ENCODE results near the gene MIDN. TPM values are rescaled to one million over a fixed set of nuclear protein-coding genes. Genes with fewer than 3 reads are reported as not detected.

Gene MIDN
- total and polyA plus RNA-seq, 2 of the 4 experiments (the other 2 are of a cell fraction): 2.5 to 26.0 TPM

DNA sequence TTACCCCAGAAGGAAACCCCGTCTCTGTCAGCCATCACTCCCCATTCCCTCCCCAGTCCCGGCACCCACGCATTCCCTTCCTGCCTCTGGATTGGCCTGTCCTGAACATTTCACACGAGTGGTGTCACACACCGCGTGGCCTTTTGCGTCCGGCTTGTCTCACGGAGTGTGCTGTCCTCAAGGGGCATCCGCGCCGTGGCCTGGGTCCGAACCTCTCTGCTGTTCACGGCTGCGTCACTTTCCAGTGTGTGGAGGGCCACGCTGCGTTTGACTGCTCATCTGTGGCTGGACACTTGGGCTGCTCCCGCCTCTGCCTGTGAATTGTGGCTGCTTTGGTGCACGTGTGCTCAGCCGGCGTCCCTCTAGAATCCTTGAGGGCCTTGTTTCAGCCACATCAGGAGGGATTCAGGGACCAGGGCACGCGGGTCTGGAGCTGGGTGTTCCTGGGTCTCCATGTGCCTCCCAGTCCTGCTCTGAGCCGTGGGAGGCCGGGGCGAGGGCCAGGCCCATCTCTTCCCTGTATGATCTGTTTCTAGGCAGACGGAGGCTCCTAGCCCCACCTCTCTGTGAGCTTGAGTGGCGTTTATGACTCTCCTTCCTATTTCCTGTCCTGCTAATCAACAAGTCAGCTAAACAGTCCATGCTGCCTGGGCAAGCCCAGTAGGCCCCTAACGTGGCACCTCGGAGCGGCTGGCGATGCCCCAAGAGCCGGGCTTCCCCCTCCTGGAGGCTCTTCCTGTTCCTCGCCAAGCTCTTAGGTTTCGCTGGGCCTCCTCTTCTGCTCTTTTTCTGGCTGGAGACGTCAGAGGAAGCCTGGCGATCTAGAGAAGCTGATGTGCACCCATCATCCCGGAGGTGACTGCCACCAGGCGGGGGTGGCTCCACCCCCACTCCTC lies 34.7 kb upstream of the MIDN start:
- H3K9ac ChIP-seq (ENCODE audit: low read depth, low read length): no peak overlapping the region
- peaks cover 78% of the 10 kb centered on the region for H4K20me1 ChIP-seq (ENCODE audit: insufficient read depth, low read length)
- peak overlapping the region; percentile 43; the same call in 1 of the 2 replicates for H2BK120ac ChIP-seq (ENCODE audit: low read depth, low read length)
- no peak overlapping the region for H2AFZ ChIP-seq (replicated peaks; ENCODE audit: low read length, poor library complexity)
- H3K9me3 ChIP-seq (ENCODE audit: control insufficient read depth, insufficient read depth, low read length): no peaks in the 10 kb centered on the region
- H2BK5ac ChIP-seq (ENCODE audit: low read depth, low read length, poor library complexity, severe bottlenecking): peak overlapping the region; percentile 19
- intact Hi-C loops (cut with micrococcal nuclease): no loop called here
- H3K4me2 ChIP-seq (ENCODE audit: low read depth, low read length): no peak overlapping the region
- no peak overlapping the region for H2BK15ac ChIP-seq (ENCODE audit: low read depth, low read length)
- no peaks in the 10 kb centered on the region for H3K27me3 ChIP-seq (ENCODE audit: control insufficient read depth, insufficient read depth, low read length)
- H3K4ac ChIP-seq (ENCODE audit: low read depth, low read length): peak overlapping the region; percentile 69
- 90% methylated on average over 27 of the region's 39 CpGs; no CpG with 5 or more reads in 1 of the 2 experiments for WGBS, 2 experiments (ENCODE audit: extremely low coverage in 2 of 2, insufficient read length in 1 of 2)
- H3K9me1 ChIP-seq (ENCODE audit: insufficient read depth, low read length): peaks cover 25% of the 10 kb centered on the region
- H3K18ac ChIP-seq (ENCODE audit: low read depth, low read length): no peak overlapping the region
- peak; percentile 58 for DNase-seq
- no TSS peak for BruUV-seq (replicated peaks)
- peak overlapping the region; percentile 60 for H4K91ac ChIP-seq (ENCODE audit: insufficient read depth, low read depth, low read length)
- peak overlapping the region; percentile 15 for H3K27ac ChIP-seq (ENCODE audit: insufficient read depth, low read length)
- peaks cover 15 to 92% of the 10 kb centered on the region in 2 experiments for H3K79me1 ChIP-seq (ENCODE audit: low read depth in 1 of 2, low read length in 2 of 2)
- peaks cover 25% of the 10 kb centered on the region for H3K4me1 ChIP-seq (ENCODE audit: control insufficient read depth, insufficient read depth, low read length)
- H4K8ac ChIP-seq (ENCODE audit: low read depth in 2 of 2, low read length in 2 of 2): peak overlapping the region; percentile 16 to 58; a peak in 3 of 4 replicates
- dilution Hi-C loops (cut with HindIII; ENCODE audit: low sequenced_read_pairs, unreplicated experiment): no loop called here
- H3K36me3 ChIP-seq (ENCODE audit: control insufficient read depth, insufficient read depth, low read length): peaks cover 14% of the 10 kb centered on the region; the same call in 1 of the 2 replicates
- H4K5ac ChIP-seq (ENCODE audit: low read depth, low read length): 0 out of 2 replicates have a peak overlapping the region, but pooled peaks have one; percentile 7
- H2AK9ac ChIP-seq (replicated peaks; ENCODE audit: low read depth, low read length, poor library complexity): peak overlapping the region; percentile 62
- H2BK20ac ChIP-seq (ENCODE audit: low read depth, low read length): peak overlapping the region; percentile 35; the same call in 1 of the 2 replicates
- in situ Hi-C loops (cut with MboI; ENCODE audit: low sequenced_read_pairs): no loop called here
- ATAC-seq (ENCODE audit: low read depth): peak; percentile 27
- 0 out of 2 replicates have a peak, but pooled peaks have one; percentile 10 for TF ChIP-seq RFX5 (IDR thresholded peaks at IDR 0.05; ENCODE audit: low read depth, low read length)
- 0 out of 2 replicates have a peak, but pooled peaks have one; percentile 10 for TF ChIP-seq MAZ (IDR thresholded peaks at IDR 0.05; ENCODE audit: borderline replicate concordance, low read depth, low read length)
- TF ChIP-seq, protein P1, sequence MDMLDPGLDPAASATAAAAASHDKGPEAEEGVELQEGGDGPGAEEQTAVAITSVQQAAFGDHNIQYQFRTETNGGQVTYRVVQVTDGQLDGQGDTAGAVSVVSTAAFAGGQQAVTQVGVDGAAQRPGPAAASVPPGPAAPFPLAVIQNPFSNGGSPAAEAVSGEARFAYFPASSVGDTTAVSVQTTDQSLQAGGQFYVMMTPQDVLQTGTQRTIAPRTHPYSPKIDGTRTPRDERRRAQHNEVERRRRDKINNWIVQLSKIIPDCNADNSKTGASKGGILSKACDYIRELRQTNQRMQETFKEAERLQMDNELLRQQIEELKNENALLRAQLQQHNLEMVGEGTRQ (IDR thresholded peaks at IDR 0.05; ENCODE audit: low read depth, low read length): no peak
- CTCF ChIA-PET: no interaction called here
- peak overlapping the region; percentile 23; the same call in 1 of the 2 replicates for H3K23ac ChIP-seq (ENCODE audit: low read depth, low read length)
- no peak overlapping the region for H3K4me3 ChIP-seq (ENCODE audit: insufficient read depth, low read depth, low read length)
- no peak overlapping the region for H3K56ac ChIP-seq (ENCODE audit: extremely low read depth, insufficient read depth, low read length)
- H3K14ac ChIP-seq (replicated peaks; ENCODE audit: low read depth, low read length): 0 out of 2 replicates have a peak overlapping the region, but pooled peaks have one; percentile 19
- peak overlapping the region; percentile 98 for H2AK5ac ChIP-seq (ENCODE audit: low read depth, low read length)
- POLR2A ChIA-PET (ENCODE audit: unreplicated experiment): no interaction called here
